GM15510 (cell line): ENCODE data around the gene ERBIN.

Experiments used
- POLR2A ChIP-seq: IDR thresholded peaks from 3 replicates; pipeline ENCODE4 v1.6.1; 2011; ENCODE audit warnings: borderline replicate concordance; ENCODE audit not compliant: insufficient read length; ENCODE audit errors: extremely low read depth

The ERBIN gene

GRCh38 chr5:65910711-65911110 is 15.7 kb upstream of the ERBIN start:
- TF ChIP-seq POLR2A, result no peak

- no peak for TF ChIP-seq POLR2A
These were observed 14.1 kb upstream of the ERBIN start for GRCh38 chr5:65912311-65912710.

- TF ChIP-seq POLR2A, result no peak
These were observed 12.9 kb upstream of the ERBIN start for GRCh38 chr5:65913519-65913918.

- no peak for TF ChIP-seq POLR2A
These were observed 11.7 kb upstream of the ERBIN start for GRCh38 chr5:65914641-65915196.

- TF ChIP-seq POLR2A, result no peak
These were observed 10.3 kb upstream of the ERBIN start for GRCh38 chr5:65916066-65916465.

- TF ChIP-seq POLR2A, result no peak
These were observed 9.7 kb upstream of the ERBIN start for GRCh38 chr5:65916636-65917035.

GRCh38 chr5:65919773-65920172 is 6.6 kb upstream of the ERBIN start:
- no peak for TF ChIP-seq POLR2A

- no peak for TF ChIP-seq POLR2A
These were observed 3.0 kb upstream of the ERBIN start for GRCh38 chr5:65923339-65923738.

GRCh38 chr5:65924366-65925043 is 1.9 kb upstream of the ERBIN start:
- TF ChIP-seq POLR2A, result no peak

- TF ChIP-seq POLR2A, result peak; percentile 43
These were observed 1.3 kb upstream of the ERBIN start for GRCh38 chr5:65925044-65925600.

GRCh38 chr5:65925601-65926275 is 637 bp upstream of the ERBIN start:
- peak; percentile 58 for TF ChIP-seq POLR2A

GRCh38 chr5:65926893-65927292 is 518 bp downstream of the ERBIN start:
- TF ChIP-seq POLR2A, result no peak

GRCh38 chr5:65927503-65928321 is 1.3 kb downstream of the ERBIN start:
- TF ChIP-seq POLR2A, result no peak

- TF ChIP-seq POLR2A, result no peak
These were observed 2.0 kb downstream of the ERBIN start for GRCh38 chr5:65928322-65928752.

GRCh38 chr5:65928860-65929259 is 2.5 kb downstream of the ERBIN start:
- TF ChIP-seq POLR2A, result no peak
